Endothelial cell of umbilical vein (primary cell): ENCODE results near the gene SLC25A46. TPM values are rescaled to one million over a fixed set of nuclear protein-coding genes. Genes with fewer than 3 reads are reported as not detected.
"Not testable (repeated sequence)": the region's sequence is repeated elsewhere in the genome, so short reads cannot be mapped to it uniquely, and the experiment has no call there.

Source experiments
- BruUV-seq: library from RNA; stranded (reverse); fragments of 400-500 nt; replicated peaks from 2 replicates; lab custom pipeline; 2021; lab: Mats Ljungman, UMichigan
- CTCF ChIA-PET: fragments of 300-600, 350-600 bp; sonication (Branson Sonifier 250); formaldehyde crosslinking; loops from one replicate; lab custom pipeline; 2021; ENCODE audit warnings: antibody characterized with exemption, inconsistent platforms; lab: Charles Lee
- POLR2A ChIA-PET: fragments of 300-600, 350-600 bp; sonication (Branson Sonifier 250); formaldehyde crosslinking; loops from one replicate; lab custom pipeline; 2021; ENCODE audit warnings: antibody characterized with exemption, inconsistent platforms; lab: Charles Lee
- DNase-seq: peaks from one replicate; pipeline ENCODE4 v3.0.0-alpha.2; 2011; ENCODE audit warnings: low read depth, low spot score
- FAIRE-seq: peaks from 2 replicates; lab custom pipeline; 2011; peaks lifted over from hg19 to GRCh38; lab: Jason Lieb, UNC
- H2AFZ ChIP-seq: 2 replicates; pipeline ENCODE4 v1.6.0; 2012; ENCODE audit warnings: low read depth, low read length, control low read depth, inconsistent platforms
- H3K27ac ChIP-seq: 2 replicates; pipeline ENCODE4 v1.5.1; 2011; ENCODE audit warnings: low read depth, mild to moderate bottlenecking, control low read depth, low read length, moderate library complexity; ENCODE audit not compliant: insufficient read depth
- H3K27me3 ChIP-seq, 2 experiments: 2 replicates each; pipeline versions ENCODE4 v1.6.0 to v1.6.1; 2011; ENCODE audit warnings: low read length in 2 of 2, mixed read lengths in 1 of 2; ENCODE audit not compliant: control insufficient read depth in 2 of 2, insufficient read depth in 2 of 2
- H3K36me3 ChIP-seq, 2 experiments: 2 replicates in 1 of 2; 3 replicates in 1 of 2; pipeline ENCODE4 v1.5.1; 2011; ENCODE audit warnings: low read length in 2 of 2, mild to moderate bottlenecking in 1 of 2, moderate library complexity in 1 of 2; ENCODE audit not compliant: control insufficient read depth in 2 of 2, insufficient read depth in 2 of 2; ENCODE audit errors: extremely low read depth in 1 of 2
- H3K4me1 ChIP-seq: 3 replicates; pipeline ENCODE4 v1.5.1; 2011; ENCODE audit warnings: mild to moderate bottlenecking, low read length; ENCODE audit not compliant: control insufficient read depth, insufficient read depth; ENCODE audit errors: extremely low read depth
- H3K4me2 ChIP-seq: 2 replicates; pipeline ENCODE4 v1.6.1; 2011; ENCODE audit warnings: low read length, control low read depth, mixed read lengths; ENCODE audit not compliant: insufficient read depth
- H3K4me3 ChIP-seq, 3 experiments: fragments of 200-600 bp in 1 of 3; sonication (generic), shearing (Covaris generic) in 1 of 3; replicated peaks in 1 of 3; 2 replicates each; pipeline ENCODE4 v1.5.1; 2011 to 2016; ENCODE audit warnings: control low read depth in 3 of 3, low read length in 3 of 3, mild to moderate bottlenecking in 2 of 3, inconsistent platforms in 1 of 3, low read depth in 1 of 3, moderate library complexity in 1 of 3; ENCODE audit not compliant: insufficient read depth in 1 of 3
- H3K79me2 ChIP-seq: 2 replicates; pipeline ENCODE4 v1.6.0; 2012; ENCODE audit warnings: low read length, inconsistent platforms; ENCODE audit not compliant: control insufficient read depth, insufficient read depth
- H3K9ac ChIP-seq: replicated peaks from 2 replicates; pipeline ENCODE3; 2011; ENCODE audit warnings: low read length, control low read depth; ENCODE audit not compliant: insufficient read depth; ENCODE audit errors: extremely low read depth
- H3K9me1 ChIP-seq: replicated peaks from 3 replicates; pipeline ENCODE4 v1.6.0; 2011; ENCODE audit warnings: mild to moderate bottlenecking, low read length; ENCODE audit not compliant: control insufficient read depth, insufficient read depth; ENCODE audit errors: extremely low read depth
- H3K9me3 ChIP-seq: replicated peaks from 2 replicates; pipeline ENCODE4 v1.5.1; 2012; ENCODE audit warnings: low read length, inconsistent platforms; ENCODE audit not compliant: control insufficient read depth, insufficient read depth
- H4K20me1 ChIP-seq: replicated peaks from 2 replicates; pipeline ENCODE3; 2011; ENCODE audit warnings: mild to moderate bottlenecking, low read length; ENCODE audit not compliant: control insufficient read depth, insufficient read depth; ENCODE audit errors: extremely low read depth
- EZH2 ChIP-seq: IDR thresholded peaks from 2 replicates; pipeline ENCODE4 v1.6.1; 2012; ENCODE audit warnings: borderline replicate concordance, low read depth, mild to moderate bottlenecking, moderate library complexity, low read length, inconsistent platforms; ENCODE audit not compliant: severe bottlenecking
- FOS ChIP-seq: IDR thresholded peaks from 2 replicates; pipeline ENCODE4 v1.6.1; 2011; ENCODE audit warnings: mild to moderate bottlenecking, low read length, moderate library complexity, borderline replicate concordance; ENCODE audit not compliant: insufficient read depth
- GATA2 ChIP-seq: IDR thresholded peaks from 2 replicates; pipeline ENCODE4 v1.7.0; 2011; ENCODE audit warnings: low read depth, mild to moderate bottlenecking, moderate library complexity, mixed read lengths, low read length; ENCODE audit not compliant: insufficient read length, insufficient read depth
- JUN ChIP-seq: IDR thresholded peaks from 2 replicates; pipeline ENCODE4 v1.6.1; 2011; ENCODE audit warnings: borderline replicate concordance, low read depth; ENCODE audit not compliant: insufficient read length, insufficient read depth
- MAX ChIP-seq: IDR thresholded peaks from 2 replicates; pipeline ENCODE4 v1.6.1; 2011; ENCODE audit not compliant: insufficient read depth, insufficient read length
- MYC ChIP-seq: IDR thresholded peaks from one replicate; pipeline ENCODE4 v1.6.1; 2011; ENCODE audit warnings: mild to moderate bottlenecking, low read depth, low read length
- POLR2A ChIP-seq: IDR thresholded peaks from 2 replicates; pipeline ENCODE4 v1.6.1; 2012; ENCODE audit warnings: low read depth, mild to moderate bottlenecking, control low read depth, low read length
- POLR2AphosphoS5 ChIP-seq: IDR thresholded peaks from 2 replicates; pipeline ENCODE4 v1.6.1; 2012; ENCODE audit warnings: low read depth, mild to moderate bottlenecking, control low read depth, low read length, moderate library complexity; ENCODE audit not compliant: insufficient read depth
- dilution Hi-C: fragments of 300-500 bp; cut with MboI; formaldehyde crosslinking; loops from one replicate; pipeline ENCODE4 v1.15.0; 2019; ENCODE audit warnings: low sequenced_read_pairs; ENCODE audit not compliant: extremely low pct_ligation_motif_present
- intact Hi-C: fragments of 100-400 bp; cut with micrococcal nuclease; formaldehyde crosslinking; loops from one replicate; pipeline ENCODE4 v1.10.0; 2022
- polyA plus RNA-seq, 4 experiments: library from polyadenylated mRNA; depleted of rRNA in 3 of 4; stranded (reverse) in 3 of 4; unstranded in 1 of 4; fragments of >200 nt; gene quantifications; 2 replicates each; pipeline versions ENCODE4 v1.2.1 to v1.2.3, GENCODE V29; 2011 to 2012; ENCODE audit warnings: missing spikeins in 1 of 4
- total RNA-seq: library from RNA; stranded (reverse); gene quantifications from 2 replicates; pipeline ENCODE4 v1.2.3, GENCODE V29; 2021
- TF ChIP-seq, protein P1 (sequence below), 2 donors: IDR thresholded peaks; 1 replicate in 1 of 2; 2 replicates in 1 of 2; pipeline ENCODE4 v1.5.1; 2011; ENCODE audit warnings: low read length in 2 of 2, mild to moderate bottlenecking in 2 of 2, moderate library complexity in 2 of 2, control low read depth in 1 of 2, inconsistent platforms in 1 of 2, low read depth in 1 of 2; ENCODE audit not compliant: insufficient read depth in 1 of 2; ENCODE audit errors: extremely low read depth in 1 of 2

SLC25A46 gene
- total and polyA plus RNA-seq, 2 donors (not counting 3 experiments of a cell fraction or from before 2014, with no cell fraction given), result 13.5 to 31.1 TPM

GRCh38 chr5:110731499-110731898, 7.3 kb upstream of the SLC25A46 start:
- BruUV-seq, FAIRE-seq, H3K4me1 ChIP-seq, H3K27me3 ChIP-seq, H3K9me1 ChIP-seq, POLR2A ChIA-PET, H4K20me1 ChIP-seq, dilution Hi-C loops, H2AFZ ChIP-seq, H3K79me2 ChIP-seq, CTCF ChIA-PET, H3K9me3 ChIP-seq, H3K4me3 ChIP-seq, H3K4me2 ChIP-seq, H3K9ac ChIP-seq, H3K27ac ChIP-seq, DNase-seq, H3K36me3 ChIP-seq: not testable (repeated sequence)
- intact Hi-C loops, result loop anchor here (10.0 kb wide), 1 partner anchor 1023 kb away; the partner anchor contains the start of gene NREP

- H3K4me1 ChIP-seq, result peaks cover 6% of the 10 kb centered on the region
- no peaks in the 10 kb centered on the region for H3K36me3 ChIP-seq
- no peaks in the 10 kb centered on the region for H3K79me2 ChIP-seq
- peaks cover 1 to 11% of the 10 kb centered on the region in 2 experiments for H3K27me3 ChIP-seq
- intact Hi-C loops (loop anchor here (10.0 kb wide), 1 partner anchor 1021 kb away; the partner anchor contains the start of gene NREP), dilution Hi-C loops (no loop called here)
- no TSS peak for BruUV-seq
- no peaks in the 10 kb centered on the region for H3K9me3 ChIP-seq
- H3K4me2 ChIP-seq, result no peak overlapping the region
- H3K9me1 ChIP-seq, result no peaks in the 10 kb centered on the region
- ChIA-PET POLR2A (no interaction called here), CTCF (no interaction called here)
- H2AFZ ChIP-seq, result no peak overlapping the region
- FAIRE-seq (no peak), DNase-seq (no peak)
- no peak overlapping the region for H3K9ac ChIP-seq
- no peaks in the 10 kb centered on the region for H4K20me1 ChIP-seq
- H3K27ac ChIP-seq, result no peak overlapping the region
- no peak overlapping the region for H3K4me3 ChIP-seq
- TF ChIP-seq GATA2 (no peak), MAX (no peak), MYC (no peak), EZH2 (no peak), POLR2A (no peak), POLR2AphosphoS5 (no peak), FOS (no peak), JUN (no peak)
- TF ChIP-seq, protein P1, sequence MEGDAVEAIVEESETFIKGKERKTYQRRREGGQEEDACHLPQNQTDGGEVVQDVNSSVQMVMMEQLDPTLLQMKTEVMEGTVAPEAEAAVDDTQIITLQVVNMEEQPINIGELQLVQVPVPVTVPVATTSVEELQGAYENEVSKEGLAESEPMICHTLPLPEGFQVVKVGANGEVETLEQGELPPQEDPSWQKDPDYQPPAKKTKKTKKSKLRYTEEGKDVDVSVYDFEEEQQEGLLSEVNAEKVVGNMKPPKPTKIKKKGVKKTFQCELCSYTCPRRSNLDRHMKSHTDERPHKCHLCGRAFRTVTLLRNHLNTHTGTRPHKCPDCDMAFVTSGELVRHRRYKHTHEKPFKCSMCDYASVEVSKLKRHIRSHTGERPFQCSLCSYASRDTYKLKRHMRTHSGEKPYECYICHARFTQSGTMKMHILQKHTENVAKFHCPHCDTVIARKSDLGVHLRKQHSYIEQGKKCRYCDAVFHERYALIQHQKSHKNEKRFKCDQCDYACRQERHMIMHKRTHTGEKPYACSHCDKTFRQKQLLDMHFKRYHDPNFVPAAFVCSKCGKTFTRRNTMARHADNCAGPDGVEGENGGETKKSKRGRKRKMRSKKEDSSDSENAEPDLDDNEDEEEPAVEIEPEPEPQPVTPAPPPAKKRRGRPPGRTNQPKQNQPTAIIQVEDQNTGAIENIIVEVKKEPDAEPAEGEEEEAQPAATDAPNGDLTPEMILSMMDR (IDR thresholded peaks at IDR 0.05; ENCODE audit: extremely low read depth in 1 of 2, insufficient read depth in 1 of 2, low read depth in 1 of 2, low read length in 2 of 2), result no peak
These were observed 4.7 kb upstream of the SLC25A46 start for GRCh38 chr5:110734101-110734500.
